ENCODE measurements around the gene PPT2.

Gene PPT2

DNA sequence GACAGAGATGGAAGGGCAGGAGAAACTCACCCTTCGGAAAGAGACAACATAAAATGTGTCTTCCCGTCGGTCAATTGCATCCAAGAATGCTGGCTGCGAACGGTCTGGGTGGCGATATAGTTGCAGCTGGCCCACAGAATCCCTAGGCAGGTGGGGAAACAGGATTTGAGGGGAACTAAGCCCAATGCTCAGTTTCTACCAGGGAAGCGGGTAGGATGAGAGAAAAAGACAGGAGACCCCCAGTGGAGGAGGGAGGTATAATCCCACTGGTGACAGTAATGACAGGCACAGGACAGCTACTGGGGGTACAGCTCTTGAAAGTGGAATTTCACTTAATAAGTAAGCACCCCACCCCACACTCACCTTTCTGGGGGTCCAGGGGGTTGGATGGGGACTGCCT is 37.3 kb upstream of the PPT2 start:
- H3K4me3 ChIP-seq (ENCODE audit: low read depth, low read length) = no peak overlapping the region
- TF ChIP-seq, protein P1, sequence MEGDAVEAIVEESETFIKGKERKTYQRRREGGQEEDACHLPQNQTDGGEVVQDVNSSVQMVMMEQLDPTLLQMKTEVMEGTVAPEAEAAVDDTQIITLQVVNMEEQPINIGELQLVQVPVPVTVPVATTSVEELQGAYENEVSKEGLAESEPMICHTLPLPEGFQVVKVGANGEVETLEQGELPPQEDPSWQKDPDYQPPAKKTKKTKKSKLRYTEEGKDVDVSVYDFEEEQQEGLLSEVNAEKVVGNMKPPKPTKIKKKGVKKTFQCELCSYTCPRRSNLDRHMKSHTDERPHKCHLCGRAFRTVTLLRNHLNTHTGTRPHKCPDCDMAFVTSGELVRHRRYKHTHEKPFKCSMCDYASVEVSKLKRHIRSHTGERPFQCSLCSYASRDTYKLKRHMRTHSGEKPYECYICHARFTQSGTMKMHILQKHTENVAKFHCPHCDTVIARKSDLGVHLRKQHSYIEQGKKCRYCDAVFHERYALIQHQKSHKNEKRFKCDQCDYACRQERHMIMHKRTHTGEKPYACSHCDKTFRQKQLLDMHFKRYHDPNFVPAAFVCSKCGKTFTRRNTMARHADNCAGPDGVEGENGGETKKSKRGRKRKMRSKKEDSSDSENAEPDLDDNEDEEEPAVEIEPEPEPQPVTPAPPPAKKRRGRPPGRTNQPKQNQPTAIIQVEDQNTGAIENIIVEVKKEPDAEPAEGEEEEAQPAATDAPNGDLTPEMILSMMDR (IDR thresholded peaks at IDR 0.05; ENCODE audit: low read depth, low read length) = peak; percentile 57

DNA sequence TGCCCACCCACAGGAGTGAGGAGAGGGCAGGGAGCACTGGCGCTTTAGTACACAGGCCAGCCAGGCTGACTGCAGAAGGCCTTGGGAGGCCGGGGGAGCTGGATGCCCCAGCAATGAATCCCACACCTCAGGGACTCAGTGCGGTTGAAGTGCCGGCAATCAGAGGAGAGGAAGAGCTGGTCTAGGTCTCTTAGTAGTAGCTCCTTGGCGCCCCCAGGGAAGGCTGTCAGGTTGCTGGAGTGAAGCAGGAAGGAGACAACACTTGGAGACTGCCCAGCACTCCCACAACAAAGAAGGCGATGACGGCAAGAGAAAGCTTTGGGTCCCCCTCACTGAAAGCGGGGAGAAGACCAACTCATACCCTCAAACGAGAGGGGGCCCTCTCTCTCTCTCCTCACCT is 36.5 kb upstream of the PPT2 start:
- TF ChIP-seq, protein P1 (IDR thresholded peaks at IDR 0.05; ENCODE audit: low read depth, low read length) = no peak
- no peak overlapping the region for H3K4me3 ChIP-seq (ENCODE audit: low read depth, low read length)

DNA sequence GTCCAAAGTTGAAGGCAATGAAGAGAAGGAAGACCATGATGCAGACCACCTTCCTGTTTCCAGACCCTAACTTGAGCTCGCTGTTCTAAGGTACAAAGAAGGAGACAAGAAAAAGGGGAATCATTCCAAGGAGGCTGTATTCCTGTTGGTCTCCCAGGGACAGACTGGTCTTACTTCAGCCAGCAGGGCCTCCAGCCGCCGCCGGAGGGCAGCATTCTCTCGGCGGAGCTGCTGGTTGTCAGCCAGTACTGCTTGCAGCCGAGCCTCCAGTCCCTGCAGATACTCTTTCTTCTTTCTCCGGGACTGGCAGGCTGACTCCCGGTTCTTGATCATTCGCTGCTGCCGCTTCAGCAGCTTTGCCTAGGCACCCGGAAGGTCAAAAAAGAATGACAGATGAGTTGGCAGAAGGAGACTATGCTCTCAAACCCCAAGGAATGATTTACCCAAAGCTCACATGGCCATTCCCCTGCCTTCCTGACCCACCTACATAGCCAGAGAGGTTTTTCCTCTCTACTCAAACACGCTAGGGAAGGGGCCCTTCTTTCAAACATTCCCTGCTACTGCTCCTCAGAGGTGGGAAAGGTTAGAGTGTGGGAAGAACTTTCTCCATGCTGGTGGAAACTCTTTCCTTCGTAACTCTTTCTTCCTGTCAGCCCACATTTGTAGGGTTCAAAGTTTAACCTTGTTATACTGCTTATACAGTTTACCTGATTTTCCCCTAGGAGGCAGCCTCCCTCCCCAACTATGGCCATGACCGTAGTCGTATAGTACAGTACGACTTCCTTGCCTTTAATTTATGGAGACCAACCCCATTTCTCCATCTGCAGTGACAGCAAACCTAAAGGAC is 34.9 kb upstream of the PPT2 start:
- H3K4me3 ChIP-seq (ENCODE audit: low read depth, low read length) = no peak overlapping the region
- TF ChIP-seq, protein P1 (IDR thresholded peaks at IDR 0.05; ENCODE audit: low read depth, low read length) = peak; percentile 95

DNA sequence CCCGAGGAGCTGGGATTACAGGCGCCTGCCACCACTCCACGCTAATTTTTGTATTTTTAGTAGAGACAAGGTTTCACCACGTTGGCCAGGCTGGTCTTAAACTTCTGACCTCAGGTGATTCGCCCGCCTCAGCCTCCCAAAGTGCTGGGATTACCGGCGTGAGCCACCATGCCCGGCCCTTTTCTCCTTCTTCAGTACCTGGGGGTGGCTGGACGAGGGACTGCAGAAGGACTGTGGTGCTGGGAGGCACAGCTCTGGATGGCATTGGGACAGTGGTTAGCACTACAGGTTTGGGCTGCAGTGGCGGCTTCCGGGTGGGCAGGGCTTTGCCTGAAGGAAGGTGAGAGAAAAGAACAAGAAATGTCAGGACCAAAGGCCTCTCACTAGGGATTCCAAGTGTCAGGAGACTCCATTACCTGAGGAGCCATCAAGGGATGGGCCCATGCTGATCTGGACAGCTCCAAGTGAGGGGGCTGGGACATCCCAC is 33.3 kb upstream of the PPT2 start:
- no peak overlapping the region for H3K4me3 ChIP-seq (ENCODE audit: low read depth, low read length)
- TF ChIP-seq, protein P1 (IDR thresholded peaks at IDR 0.05; ENCODE audit: low read depth, low read length) = no peak

DNA sequence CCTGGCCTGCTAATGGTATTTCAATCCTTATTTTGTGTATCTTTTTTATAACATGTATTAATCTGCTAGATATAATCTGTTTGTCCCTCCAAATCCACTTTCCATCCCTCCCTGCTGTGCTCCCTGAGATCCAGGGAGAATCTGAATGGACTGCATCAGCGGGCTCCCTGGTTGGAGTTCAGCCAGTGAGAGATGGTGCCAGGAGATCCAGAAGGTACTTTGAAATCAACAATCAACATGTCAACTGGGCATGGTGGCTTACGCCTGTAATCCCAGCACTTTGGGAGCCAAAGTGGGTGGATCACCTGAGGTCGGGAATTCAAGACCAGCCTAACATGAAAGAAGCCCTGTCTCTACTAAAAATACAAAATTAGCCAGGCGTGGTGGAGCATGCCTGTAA is 30.3 kb upstream of the PPT2 start:
- TF ChIP-seq, protein P1 (IDR thresholded peaks at IDR 0.05; ENCODE audit: low read depth, low read length) = no peak
- no peak overlapping the region for H3K4me3 ChIP-seq (ENCODE audit: low read depth, low read length)

DNA sequence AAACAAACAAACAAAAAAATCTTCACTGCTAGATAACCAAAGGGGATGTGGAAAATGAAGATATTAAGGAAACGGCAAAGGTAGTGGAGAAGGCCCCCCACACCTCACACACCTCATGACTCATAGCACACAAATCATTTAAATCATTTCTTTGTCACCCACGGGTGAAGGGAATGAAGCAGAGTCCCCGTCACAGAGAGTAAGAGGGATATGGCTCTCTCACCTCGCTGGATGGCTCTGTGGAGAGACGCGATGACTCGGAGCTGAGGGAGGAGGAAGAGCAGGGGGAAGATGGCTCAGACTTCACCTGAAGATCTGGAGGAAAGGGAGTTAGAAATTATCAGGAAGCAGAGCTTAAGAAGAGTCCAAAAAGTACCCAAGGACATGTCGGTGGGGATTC is 27.1 kb upstream of the PPT2 start:
- TF ChIP-seq, protein P1 (IDR thresholded peaks at IDR 0.05; ENCODE audit: low read depth, low read length) = no peak
- peak overlapping the region; percentile 100 for H3K4me3 ChIP-seq (ENCODE audit: low read depth, low read length)

DNA sequence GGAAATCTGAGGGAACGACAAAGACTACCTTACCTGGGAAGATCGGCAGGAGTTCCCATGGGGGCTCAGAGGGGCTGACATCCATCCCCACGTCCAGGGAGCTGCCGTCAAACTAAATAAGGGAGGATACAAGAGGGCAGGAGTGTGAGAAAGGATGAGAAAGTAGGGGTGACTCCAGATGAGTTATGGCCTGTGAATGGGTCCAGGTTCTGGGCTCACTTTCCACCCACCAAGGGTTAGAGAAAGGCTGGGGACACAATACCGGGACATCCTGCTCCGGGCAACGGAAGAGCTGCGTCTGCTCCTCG is 26.6 kb upstream of the PPT2 start:
- TF ChIP-seq, protein P1 (IDR thresholded peaks at IDR 0.05; ENCODE audit: low read depth, low read length) = no peak
- H3K4me3 ChIP-seq (ENCODE audit: low read depth, low read length) = peak overlapping the region; percentile 100

Data from WI38 (cell line).